ENCODE data around the gene EPHA6. TPM values are rescaled to one million over a fixed set of nuclear protein-coding genes. Genes with fewer than 3 reads are reported as not detected.

Gene EPHA6
- total and polyA plus RNA-seq, 2 donors (not counting 1 experiment from before 2014, with no cell fraction given), result under 0.01 TPM; not detected in 1

DNA sequence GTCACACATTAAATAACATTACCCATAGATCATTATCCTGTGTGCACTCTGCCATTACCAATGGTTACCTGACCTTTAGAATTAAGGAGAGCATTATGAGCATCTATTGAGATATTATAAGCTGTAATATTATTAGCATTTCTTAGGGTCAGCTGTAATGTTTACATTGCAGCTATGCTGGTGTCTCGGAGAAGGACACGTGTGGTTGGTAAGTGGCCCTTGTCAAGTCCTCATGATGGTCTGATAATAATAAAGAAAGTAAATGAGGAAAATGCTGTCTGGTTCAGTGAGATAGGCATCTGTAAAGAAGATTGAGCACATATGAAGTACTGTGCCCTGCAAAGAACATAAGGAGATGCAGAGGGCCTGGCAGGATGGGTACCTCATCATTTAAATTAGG is 878.4 kb downstream of the EPHA6 start:
- Histone ChIP-seq H3K9ac (ENCODE audit: insufficient read depth, low read length) (no peak overlapping the region), H3K4me1 (ENCODE audit: control insufficient read depth, extremely low read depth, insufficient read depth, low read length) (no peaks in the 10 kb centered on the region), H4K20me1 (ENCODE audit: control insufficient read depth, extremely low read depth, insufficient read depth, low read length) (no peaks in the 10 kb centered on the region), H3K79me2 (ENCODE audit: control insufficient read depth, insufficient read depth, low read length) (no peaks in the 10 kb centered on the region), H3K27ac (ENCODE audit: insufficient read depth, low read length) (no peak overlapping the region), H3K9me3 (ENCODE audit: control insufficient read depth, insufficient read depth, low read depth, low read length) (no peaks in the 10 kb centered on the region), H3K36me3 (ENCODE audit: control insufficient read depth, insufficient read depth, low read length) (no peaks in the 10 kb centered on the region), H3K27me3 (ENCODE audit: control insufficient read depth, insufficient read depth, low read length) (no peaks in the 10 kb centered on the region), H2AFZ (ENCODE audit: low read length) (no peak overlapping the region), H3K4me2 (ENCODE audit: extremely low read depth, insufficient read depth, low read length) (no peak overlapping the region), H3K4me3 (replicated peaks in 1 of 4; ENCODE audit: control extremely low read depth in 1 of 4, insufficient read depth in 1 of 4, low read depth in 3 of 4, low read length in 4 of 4) (no peak overlapping the region)
- TF ChIP-seq, protein P1, sequence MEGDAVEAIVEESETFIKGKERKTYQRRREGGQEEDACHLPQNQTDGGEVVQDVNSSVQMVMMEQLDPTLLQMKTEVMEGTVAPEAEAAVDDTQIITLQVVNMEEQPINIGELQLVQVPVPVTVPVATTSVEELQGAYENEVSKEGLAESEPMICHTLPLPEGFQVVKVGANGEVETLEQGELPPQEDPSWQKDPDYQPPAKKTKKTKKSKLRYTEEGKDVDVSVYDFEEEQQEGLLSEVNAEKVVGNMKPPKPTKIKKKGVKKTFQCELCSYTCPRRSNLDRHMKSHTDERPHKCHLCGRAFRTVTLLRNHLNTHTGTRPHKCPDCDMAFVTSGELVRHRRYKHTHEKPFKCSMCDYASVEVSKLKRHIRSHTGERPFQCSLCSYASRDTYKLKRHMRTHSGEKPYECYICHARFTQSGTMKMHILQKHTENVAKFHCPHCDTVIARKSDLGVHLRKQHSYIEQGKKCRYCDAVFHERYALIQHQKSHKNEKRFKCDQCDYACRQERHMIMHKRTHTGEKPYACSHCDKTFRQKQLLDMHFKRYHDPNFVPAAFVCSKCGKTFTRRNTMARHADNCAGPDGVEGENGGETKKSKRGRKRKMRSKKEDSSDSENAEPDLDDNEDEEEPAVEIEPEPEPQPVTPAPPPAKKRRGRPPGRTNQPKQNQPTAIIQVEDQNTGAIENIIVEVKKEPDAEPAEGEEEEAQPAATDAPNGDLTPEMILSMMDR (conservative IDR thresholded peaks at IDR 0.05 in 1 of 2, IDR thresholded peaks at IDR 0.05 in 1 of 2; ENCODE audit: low read depth in 1 of 2, low read length in 2 of 2), result no peak
- no peak for TF ChIP-seq EZH2 (IDR thresholded peaks at IDR 0.05; ENCODE audit: low read length, missing control alignments)
- DNase-seq (ENCODE audit: low read depth in 2 of 2), result no peak

DNA sequence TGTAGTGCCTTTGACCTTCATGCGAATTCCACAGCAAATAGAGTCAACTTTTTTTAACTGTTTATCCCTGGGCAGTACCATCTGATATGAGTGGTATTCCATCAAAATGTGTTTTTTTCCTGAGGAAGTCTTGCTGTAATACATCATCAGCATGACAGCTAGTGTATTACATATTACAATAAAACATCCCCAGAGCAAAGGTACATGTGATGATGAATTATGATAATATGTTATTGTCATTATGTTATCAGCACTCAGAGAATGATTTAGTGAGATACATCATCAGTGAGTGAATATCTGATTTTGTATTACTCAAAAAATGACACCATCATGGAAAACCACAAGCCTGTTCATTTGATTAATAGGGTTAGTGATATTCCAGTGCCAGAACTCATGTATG is 880.5 kb downstream of the EPHA6 start:
- DNase-seq (ENCODE audit: low read depth in 2 of 2), result no peak
- H3K36me3 ChIP-seq (ENCODE audit: control insufficient read depth, insufficient read depth, low read length), result no peaks in the 10 kb centered on the region
- TF ChIP-seq, protein P1 (conservative IDR thresholded peaks at IDR 0.05 in 1 of 2, IDR thresholded peaks at IDR 0.05 in 1 of 2; ENCODE audit: low read depth in 1 of 2, low read length in 2 of 2), result no peak
- no peak for TF ChIP-seq EZH2 (IDR thresholded peaks at IDR 0.05; ENCODE audit: low read length, missing control alignments)
- H3K27ac ChIP-seq (ENCODE audit: insufficient read depth, low read length), result no peak overlapping the region
- H3K4me2 ChIP-seq (ENCODE audit: extremely low read depth, insufficient read depth, low read length), result no peak overlapping the region
- no peaks in the 10 kb centered on the region for H3K9me3 ChIP-seq (ENCODE audit: control insufficient read depth, insufficient read depth, low read depth, low read length)
- no peak overlapping the region for H3K9ac ChIP-seq (ENCODE audit: insufficient read depth, low read length)
- H3K4me1 ChIP-seq (ENCODE audit: control insufficient read depth, extremely low read depth, insufficient read depth, low read length), result no peaks in the 10 kb centered on the region
- no peaks in the 10 kb centered on the region for H3K27me3 ChIP-seq (ENCODE audit: control insufficient read depth, insufficient read depth, low read length)
- no peak overlapping the region for H3K4me3 ChIP-seq (replicated peaks in 1 of 4; ENCODE audit: control extremely low read depth in 1 of 4, insufficient read depth in 1 of 4, low read depth in 3 of 4, low read length in 4 of 4)
- H2AFZ ChIP-seq (ENCODE audit: low read length), result no peak overlapping the region
- H4K20me1 ChIP-seq (ENCODE audit: control insufficient read depth, extremely low read depth, insufficient read depth, low read length), result no peaks in the 10 kb centered on the region
- H3K79me2 ChIP-seq (ENCODE audit: control insufficient read depth, insufficient read depth, low read length), result no peaks in the 10 kb centered on the region

DNA sequence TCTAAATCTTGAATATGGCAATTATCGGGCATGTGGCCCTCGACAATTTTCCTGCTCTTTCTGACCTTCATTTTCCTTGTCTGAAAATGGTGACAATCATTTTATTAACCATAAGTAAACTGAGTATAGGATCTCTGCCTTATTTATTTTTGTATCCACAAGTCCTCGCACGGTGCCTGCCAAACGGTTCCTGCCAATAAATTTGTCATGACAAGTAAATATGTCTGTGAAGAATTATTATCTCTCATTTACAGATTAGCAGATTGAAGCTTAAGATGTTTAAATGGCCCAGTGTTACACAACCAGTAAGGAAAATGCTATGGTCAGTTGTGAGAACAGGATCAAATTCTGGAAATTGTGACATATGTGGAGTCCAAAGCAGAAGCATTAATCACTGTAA is 884.3 kb downstream of the EPHA6 start:
- Histone ChIP-seq H3K4me2 (ENCODE audit: extremely low read depth, insufficient read depth, low read length) (no peak overlapping the region), H3K4me1 (ENCODE audit: control insufficient read depth, extremely low read depth, insufficient read depth, low read length) (no peaks in the 10 kb centered on the region), H3K36me3 (ENCODE audit: control insufficient read depth, insufficient read depth, low read length) (no peaks in the 10 kb centered on the region), H3K79me2 (ENCODE audit: control insufficient read depth, insufficient read depth, low read length) (no peaks in the 10 kb centered on the region), H3K27me3 (ENCODE audit: control insufficient read depth, insufficient read depth, low read length) (no peaks in the 10 kb centered on the region), H3K9me3 (ENCODE audit: control insufficient read depth, insufficient read depth, low read depth, low read length) (no peaks in the 10 kb centered on the region), H3K9ac (ENCODE audit: insufficient read depth, low read length) (no peak overlapping the region), H4K20me1 (ENCODE audit: control insufficient read depth, extremely low read depth, insufficient read depth, low read length) (no peaks in the 10 kb centered on the region), H3K27ac (ENCODE audit: insufficient read depth, low read length) (no peak overlapping the region), H2AFZ (ENCODE audit: low read length) (no peak overlapping the region), H3K4me3 (replicated peaks in 1 of 4; ENCODE audit: control extremely low read depth in 1 of 4, insufficient read depth in 1 of 4, low read depth in 3 of 4, low read length in 4 of 4) (no peak overlapping the region)
- no peak for TF ChIP-seq EZH2 (IDR thresholded peaks at IDR 0.05; ENCODE audit: low read length, missing control alignments)
- TF ChIP-seq, protein P1 (conservative IDR thresholded peaks at IDR 0.05 in 1 of 2, IDR thresholded peaks at IDR 0.05 in 1 of 2; ENCODE audit: low read depth in 1 of 2, low read length in 2 of 2), result no peak
- no peak for DNase-seq (ENCODE audit: low read depth in 2 of 2)
